GM12878 (cell line): ENCODE data around the gene PTPRJ. TPM values are rescaled to one million over a fixed set of nuclear protein-coding genes. Genes with fewer than 3 reads are reported as not detected.

Experiments
- ATAC-seq: fragments of 200-7000 bp; cut with Tn5 transposase; 3 replicates; pipeline ENCODE4 v1.9.1; 2020; ENCODE audit warnings: mild to moderate bottlenecking, moderate library complexity
- BruUV-seq: library from RNA; stranded (reverse); fragments of 400-500 nt; replicated peaks from 2 replicates; lab custom pipeline; 2021; lab: Mats Ljungman, UMichigan
- CTCF ChIA-PET: fragments of 300-600 bp; sonication (Branson Sonifier 250); formaldehyde crosslinking; extraction: SDS; loops from one replicate; lab custom pipeline; 2021; ENCODE audit warnings: inconsistent platforms; lab: Yijun Ruan, JAX
- POLR2A ChIA-PET: fragments of 350-600 bp; formaldehyde crosslinking; extraction: SDS; loops from one replicate; lab custom pipeline; 2021; ENCODE audit warnings: inconsistent platforms; lab: Charles Lee
- RAD21 ChIA-PET: fragments of 300-600 bp; sonication (Branson Sonifier 250); formaldehyde crosslinking; loops from one replicate; lab custom pipeline; 2023; ENCODE audit warnings: antibody characterized with exemption; ENCODE audit not compliant: unreplicated experiment; lab: Charles Lee
- SMC1A ChIA-PET: fragments of 300-600 bp; sonication (Branson Sonifier 250); formaldehyde crosslinking; loops from one replicate; lab custom pipeline; 2023; ENCODE audit not compliant: unreplicated experiment, uncharacterized antibody; lab: Charles Lee
- DNase-seq: peaks from one replicate; pipeline ENCODE4 v3.0.0-alpha.2; 2011; ENCODE audit warnings: low read depth, low spot score
- FAIRE-seq: peaks from 3 replicates; lab custom pipeline; 2011; peaks lifted over from hg19 to GRCh38; lab: Jason Lieb, UNC
- H2AFZ ChIP-seq: 2 replicates; pipeline ENCODE4 v1.6.0; 2011; ENCODE audit warnings: low read depth, low read length, control low read depth; ENCODE audit not compliant: control insufficient read depth
- H3K27ac ChIP-seq: 2 replicates; pipeline ENCODE4 v1.5.1; 2011; ENCODE audit warnings: control low read depth; ENCODE audit not compliant: control insufficient read depth, insufficient read depth
- H3K27me3 ChIP-seq, 2 experiments: replicated peaks in 1 of 2; 2 replicates each; pipeline versions ENCODE4 v1.6.0 to v1.6.1; 2011; ENCODE audit warnings: low read length in 1 of 2; ENCODE audit not compliant: control insufficient read depth in 2 of 2, insufficient read depth in 2 of 2
- H3K36me3 ChIP-seq, 2 experiments: 2 replicates each; pipeline ENCODE4 v1.5.1; 2011; ENCODE audit warnings: low read length in 1 of 2; ENCODE audit not compliant: control insufficient read depth in 2 of 2, insufficient read depth in 2 of 2
- H3K4me1 ChIP-seq: 2 replicates; pipeline ENCODE4 v1.6.1; 2011; ENCODE audit warnings: mild to moderate bottlenecking, low read length, moderate library complexity, mixed read lengths; ENCODE audit not compliant: control insufficient read depth, insufficient read depth
- H3K4me2 ChIP-seq: 2 replicates; pipeline ENCODE4 v1.6.0; 2011; ENCODE audit warnings: control low read depth; ENCODE audit not compliant: control insufficient read depth, insufficient read depth
- H3K4me3 ChIP-seq: fragments of 200-600 bp; sonication (generic); 2 replicates; pipeline ENCODE4 v1.5.1; 2016
- H3K79me2 ChIP-seq: 2 replicates; pipeline ENCODE4 v1.6.0; 2011; ENCODE audit warnings: low read length; ENCODE audit not compliant: control insufficient read depth, insufficient read depth
- H3K9ac ChIP-seq: 2 replicates; pipeline ENCODE4 v1.8.0; 2011; ENCODE audit warnings: low read length, control low read depth, mixed read lengths; ENCODE audit not compliant: control insufficient read depth, insufficient read depth
- H3K9me3 ChIP-seq: replicated peaks from 3 replicates; pipeline ENCODE4 v1.5.1; 2011; ENCODE audit warnings: mild to moderate bottlenecking, low read length; ENCODE audit not compliant: control insufficient read depth, insufficient read depth
- H4K20me1 ChIP-seq: 2 replicates; pipeline ENCODE4 v1.6.0; 2011; ENCODE audit not compliant: control insufficient read depth, insufficient read depth
- ATF7 ChIP-seq: fragments of 450-650 bp; IDR thresholded peaks from 2 replicates; pipeline ENCODE4 v1.6.1; 2016; ENCODE audit warnings: low read depth, mild to moderate bottlenecking
- IRF4 ChIP-seq: IDR thresholded peaks from 2 replicates; pipeline ENCODE4 v1.6.1; 2011; ENCODE audit warnings: low read depth, low read length
- MEF2B ChIP-seq: fragments of 450-650 bp; IDR thresholded peaks from 2 replicates; pipeline ENCODE4 v1.6.1; 2018; ENCODE audit warnings: mild to moderate bottlenecking, moderate library complexity; ENCODE audit not compliant: partially characterized antibody, poor library complexity, severe bottlenecking
- MYB ChIP-seq: fragments of 150-350 bp; IDR thresholded peaks from 2 replicates; pipeline ENCODE4 v1.6.1; 2014; ENCODE audit warnings: mild to moderate bottlenecking, low read depth, low read length, borderline replicate concordance
- NFIC ChIP-seq: IDR thresholded peaks from 2 replicates; pipeline ENCODE4 v1.6.1; 2012; ENCODE audit warnings: low read depth, mild to moderate bottlenecking, inconsistent platforms, low read length, moderate library complexity
- PML ChIP-seq: IDR thresholded peaks from 2 replicates; pipeline ENCODE4 v1.6.1; 2012; ENCODE audit warnings: low read length, inconsistent platforms
- RELA ChIP-seq: fragments of 450-650 bp; IDR thresholded peaks from 2 replicates; pipeline ENCODE4 v1.8.0; 2014; ENCODE audit warnings: borderline replicate concordance; ENCODE audit not compliant: partially characterized antibody
- SIX5 ChIP-seq: IDR thresholded peaks from 2 replicates; pipeline ENCODE4 v1.6.1; 2011; ENCODE audit warnings: mild to moderate bottlenecking, low read depth, low read length, moderate library complexity; ENCODE audit not compliant: severe bottlenecking
- SUPT20H ChIP-seq: IDR thresholded peaks from 2 replicates; pipeline ENCODE4 v1.6.1; 2011; ENCODE audit warnings: low read depth, mild to moderate bottlenecking, low read length, moderate library complexity, borderline replicate concordance; ENCODE audit not compliant: control insufficient read depth
- TAF1 ChIP-seq: IDR thresholded peaks from 2 replicates; pipeline ENCODE4 v1.6.1; 2011; ENCODE audit warnings: mild to moderate bottlenecking, low read depth, low read length, borderline replicate concordance
- TCF3 ChIP-seq: IDR thresholded peaks from 2 replicates; pipeline ENCODE4 v1.6.1; 2012; ENCODE audit warnings: low read depth, mild to moderate bottlenecking, low read length, borderline replicate concordance; ENCODE audit not compliant: insufficient read depth
- WGBS: methylation state at CpG from one replicate; pipeline ENCODE4 v1.1.6; 2016; ENCODE audit warnings: low lambda C conversion rate; ENCODE audit not compliant: insufficient replicate concordance, insufficient coverage; ENCODE audit errors: missing lambda C conversion rate; 5-methylcytosine and 5-hydroxymethylcytosine counted together
- in situ Hi-C: fragments of 300-500 bp; cut with MboI; formaldehyde crosslinking; loops from 9 replicates; pipeline ENCODE4 v1.14.3; 2018; ENCODE audit warnings: mixed read lengths
- intact Hi-C: fragments of 100-400 bp; cut with micrococcal nuclease; formaldehyde crosslinking; loops from one replicate; pipeline ENCODE4 v1.14.2; 2022; ENCODE audit not compliant: unreplicated experiment
- polyA plus RNA-seq, 11 experiments: library from polyadenylated mRNA; depleted of rRNA in 4 of 11; unstranded in 6 of 11; stranded (reverse) in 5 of 11; fragments of >200 nt; fragmentation: Nextera tagmentation in 4 of 11; fragmentation: Illumina TruSeq in 1 of 11; extraction: Ambion mirVana in 4 of 11; extraction: Trizol in 1 of 11; gene quantifications; 1 replicate in 1 of 11; 2 replicates in 10 of 11; pipeline versions ENCODE4 v1.2.1 to v1.2.3, GENCODE V29; 2011 to 2016; ENCODE audit warnings: inconsistent platforms in 2 of 11, missing spikeins in 2 of 11, low read depth in 1 of 11
- total RNA-seq, 4 experiments: library from RNA; depleted of rRNA in 3 of 4; stranded (reverse); fragments of >200 nt in 3 of 4; fragmentation: Illumina TruSeq in 1 of 4; extraction: Trizol in 1 of 4; gene quantifications; 2 replicates each; pipeline versions ENCODE4 v1.2.1 to v1.2.3, GENCODE V29; 2013 to 2021
- TF ChIP-seq, protein P1 (sequence below): IDR thresholded peaks from 2 replicates; pipeline ENCODE4 v1.6.1; 2012; ENCODE audit warnings: mild to moderate bottlenecking, low read depth, low read length

PTPRJ gene
- total and polyA plus RNA-seq, 10 of the 15 experiments (the other 5 are each of a cell fraction or from before 2014, with no cell fraction given), result 0.22 to 22.4 (median 7.4) TPM

DNA sequence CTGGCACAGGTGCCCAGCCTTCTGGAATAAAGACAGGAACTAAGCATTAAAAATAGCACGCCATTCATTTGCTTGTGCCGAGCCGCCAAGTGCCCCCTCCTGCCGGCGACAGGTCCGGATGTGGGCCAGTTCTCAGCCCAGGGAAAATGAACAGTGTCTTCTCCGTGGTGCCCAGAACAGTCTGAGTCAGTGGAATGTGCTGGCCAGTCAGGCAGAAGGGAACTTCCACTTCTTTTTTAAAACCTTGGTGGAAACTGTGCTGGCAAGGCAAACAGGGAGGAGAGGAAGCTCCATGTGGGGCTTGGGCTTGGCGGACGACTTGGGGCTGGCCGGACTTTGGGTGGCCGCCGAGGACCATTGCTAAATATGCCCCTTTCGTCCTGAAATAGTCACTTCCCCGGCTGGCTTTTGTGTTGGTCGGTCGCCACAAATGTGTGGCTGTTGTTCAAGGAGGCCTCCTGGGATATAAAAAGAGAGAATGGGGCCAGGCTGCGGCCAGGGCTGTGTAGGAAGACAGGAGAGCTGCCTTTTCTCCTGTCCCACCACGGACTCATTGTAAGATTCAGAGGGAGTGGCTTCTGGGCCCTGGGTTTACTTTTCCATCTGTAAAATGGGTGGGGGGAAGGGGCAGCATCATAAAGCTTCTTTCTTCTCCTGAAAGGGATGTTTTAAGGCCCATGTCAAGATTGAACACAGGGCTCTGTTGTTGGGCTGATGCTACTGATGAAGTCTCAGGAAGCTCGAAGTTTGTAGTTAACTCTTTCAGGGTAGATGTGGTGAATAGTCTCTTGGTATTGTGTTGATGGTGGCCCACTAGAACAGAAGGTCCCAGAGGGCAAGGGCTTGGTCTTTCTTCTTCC lies 101.0 kb downstream of the PTPRJ start:
- Histone ChIP-seq H4K20me1 (no peaks in the 10 kb centered on the region), H3K36me3 (peaks cover 0 to 3% of the 10 kb centered on the region in 2 experiments; a peak in 1 of 4 replicates), H2AFZ (no peak overlapping the region), H3K27ac (no peak overlapping the region), H3K4me2 (no peak overlapping the region), H3K9me3 (no peaks in the 10 kb centered on the region), H3K4me3 (no peak overlapping the region), H3K9ac (no peak overlapping the region), H3K27me3 (no peaks in the 10 kb centered on the region), H3K79me2 (no peaks in the 10 kb centered on the region; the same call in 1 of the 2 replicates), H3K4me1 (peaks cover 9% of the 10 kb centered on the region)
- no peak for TF ChIP-seq RELA
- ChIA-PET SMC1A (interaction anchor here (1.5 to 1.8 kb wide), 3 partner anchors 7 to 26 kb away, joined by 3 to 6 read pairs (median 5); no protein-coding TSS in a partner anchor), RAD21 (interaction anchor here (0.8 kb wide), 1 partner anchor 11 kb away, joined by 3 read pairs; no protein-coding TSS in a partner anchor), CTCF (no interaction called here), POLR2A (interaction anchor here (0.7 kb wide), 1 partner anchor 18 kb away, joined by 8 read pairs; no protein-coding TSS in a partner anchor)
- no TSS peak for BruUV-seq
- intact Hi-C loops, result no loop called here
- DNase-seq (no peak), FAIRE-seq (no peak), ATAC-seq (no peak)
- 33% methylated on average over 19 of the region's 19 CpGs for WGBS
- in situ Hi-C loops, result no loop called here

DNA sequence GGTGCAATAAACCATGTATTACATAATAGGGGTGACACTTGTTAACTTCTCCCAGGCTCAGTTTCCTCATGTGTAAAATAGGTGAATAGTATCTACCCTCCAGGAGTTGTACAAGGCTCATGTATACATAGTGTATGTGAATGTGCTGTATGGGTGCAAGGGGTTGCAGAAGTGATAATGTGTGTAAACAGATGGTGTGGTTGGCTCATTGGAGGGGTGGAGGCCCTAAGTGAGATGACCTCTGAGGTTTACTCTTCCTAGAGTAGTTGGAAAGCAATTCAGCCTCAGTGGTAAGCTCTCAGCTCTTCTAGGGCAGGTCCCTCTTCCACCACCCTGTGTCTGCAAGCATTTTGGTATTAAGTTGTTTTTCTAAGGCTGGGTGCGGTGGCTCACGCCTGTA lies 102.4 kb downstream of the PTPRJ start:
- H3K27me3 ChIP-seq, result no peaks in the 10 kb centered on the region
- no peak overlapping the region for H3K4me2 ChIP-seq
- FAIRE-seq (no peak), ATAC-seq (no peak), DNase-seq (no peak)
- ChIA-PET SMC1A (interaction anchor here (1.5 kb wide), 1 partner anchor 14 kb away, joined by 3 read pairs; no protein-coding TSS in a partner anchor), RAD21 (interaction anchor here (0.9 kb wide), 1 partner anchor 9 kb away, joined by 4 read pairs; no protein-coding TSS in a partner anchor), CTCF (interaction anchor here (1.3 kb wide), 1 partner anchor 148 kb away, joined by 3 read pairs; no protein-coding TSS in a partner anchor), POLR2A (no interaction called here)
- no peak overlapping the region for H3K9ac ChIP-seq
- no peaks in the 10 kb centered on the region for H4K20me1 ChIP-seq
- H2AFZ ChIP-seq, result no peak overlapping the region
- H3K36me3 ChIP-seq, result peaks cover 0 to 3% of the 10 kb centered on the region in 2 experiments; a peak in 1 of 4 replicates
- H3K27ac ChIP-seq, result no peak overlapping the region
- H3K4me1 ChIP-seq, result peaks cover 9% of the 10 kb centered on the region
- intact Hi-C loops, result no loop called here
- in situ Hi-C loops, result no loop called here
- no peaks in the 10 kb centered on the region for H3K9me3 ChIP-seq
- no TSS peak for BruUV-seq
- H3K4me3 ChIP-seq, result no peak overlapping the region
- no peaks in the 10 kb centered on the region; the same call in 1 of the 2 replicates for H3K79me2 ChIP-seq
- WGBS, result 98% methylated on average over 2 of the region's 2 CpGs
- no peak for TF ChIP-seq SUPT20H
- no peak for TF ChIP-seq ATF7
- no peak for TF ChIP-seq SIX5
- TF ChIP-seq, protein P1, sequence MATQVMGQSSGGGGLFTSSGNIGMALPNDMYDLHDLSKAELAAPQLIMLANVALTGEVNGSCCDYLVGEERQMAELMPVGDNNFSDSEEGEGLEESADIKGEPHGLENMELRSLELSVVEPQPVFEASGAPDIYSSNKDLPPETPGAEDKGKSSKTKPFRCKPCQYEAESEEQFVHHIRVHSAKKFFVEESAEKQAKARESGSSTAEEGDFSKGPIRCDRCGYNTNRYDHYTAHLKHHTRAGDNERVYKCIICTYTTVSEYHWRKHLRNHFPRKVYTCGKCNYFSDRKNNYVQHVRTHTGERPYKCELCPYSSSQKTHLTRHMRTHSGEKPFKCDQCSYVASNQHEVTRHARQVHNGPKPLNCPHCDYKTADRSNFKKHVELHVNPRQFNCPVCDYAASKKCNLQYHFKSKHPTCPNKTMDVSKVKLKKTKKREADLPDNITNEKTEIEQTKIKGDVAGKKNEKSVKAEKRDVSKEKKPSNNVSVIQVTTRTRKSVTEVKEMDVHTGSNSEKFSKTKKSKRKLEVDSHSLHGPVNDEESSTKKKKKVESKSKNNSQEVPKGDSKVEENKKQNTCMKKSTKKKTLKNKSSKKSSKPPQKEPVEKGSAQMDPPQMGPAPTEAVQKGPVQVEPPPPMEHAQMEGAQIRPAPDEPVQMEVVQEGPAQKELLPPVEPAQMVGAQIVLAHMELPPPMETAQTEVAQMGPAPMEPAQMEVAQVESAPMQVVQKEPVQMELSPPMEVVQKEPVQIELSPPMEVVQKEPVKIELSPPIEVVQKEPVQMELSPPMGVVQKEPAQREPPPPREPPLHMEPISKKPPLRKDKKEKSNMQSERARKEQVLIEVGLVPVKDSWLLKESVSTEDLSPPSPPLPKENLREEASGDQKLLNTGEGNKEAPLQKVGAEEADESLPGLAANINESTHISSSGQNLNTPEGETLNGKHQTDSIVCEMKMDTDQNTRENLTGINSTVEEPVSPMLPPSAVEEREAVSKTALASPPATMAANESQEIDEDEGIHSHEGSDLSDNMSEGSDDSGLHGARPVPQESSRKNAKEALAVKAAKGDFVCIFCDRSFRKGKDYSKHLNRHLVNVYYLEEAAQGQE, result no peak
- TF ChIP-seq MYB, result no peak
- no peak for TF ChIP-seq NFIC
- TF ChIP-seq TCF3, result no peak
- TF ChIP-seq TAF1, result no peak
- no peak for TF ChIP-seq IRF4
- TF ChIP-seq MEF2B, result no peak
- TF ChIP-seq PML, result no peak
